Astrocyte of the hippocampus (primary cell): Measurements from ENCODE around the gene PITRM1.
"Not testable (repeated sequence)": the region's sequence is repeated elsewhere in the genome, so short reads cannot be mapped to it uniquely, and the experiment has no call there.

Source experiments
- DNase-seq: peaks from one replicate; pipeline ENCODE4 v3.0.0; 2011; ENCODE audit warnings: low read depth, low spot score

The PITRM1 gene

GRCh38 chr10:3197348-3198003 lies 24.9 kb upstream of the PITRM1 start:
- DNase-seq: peak; percentile 97

GRCh38 chr10:3196958-3197347 lies 24.4 kb upstream of the PITRM1 start:
- peak; percentile 28 for DNase-seq

- no peak for DNase-seq
These were observed 23.9 kb upstream of the PITRM1 start for GRCh38 chr10:3196482-3196881.

GRCh38 chr10:3195726-3196125 lies 23.1 kb upstream of the PITRM1 start:
- no peak for DNase-seq

GRCh38 chr10:3195286-3195685 lies 22.7 kb upstream of the PITRM1 start:
- DNase-seq: no peak

GRCh38 chr10:3194871-3195270 lies 22.3 kb upstream of the PITRM1 start:
- no peak for DNase-seq

GRCh38 chr10:3193751-3194150 lies 21.2 kb upstream of the PITRM1 start:
- no peak for DNase-seq

GRCh38 chr10:3192856-3193635 lies 20.5 kb upstream of the PITRM1 start:
- DNase-seq: peak; percentile 72

GRCh38 chr10:3190817-3191216 lies 18.2 kb upstream of the PITRM1 start:
- DNase-seq: no peak

- not testable (repeated sequence) for DNase-seq
These were observed 14.6 kb upstream of the PITRM1 start for GRCh38 chr10:3187229-3187628.

- no peak for DNase-seq
These were observed 13.8 kb upstream of the PITRM1 start for GRCh38 chr10:3186368-3186767.

GRCh38 chr10:3185386-3185785 lies 12.8 kb upstream of the PITRM1 start:
- no peak for DNase-seq

- no peak for DNase-seq
These were observed 7.9 kb upstream of the PITRM1 start for GRCh38 chr10:3180355-3181025.

GRCh38 chr10:3179174-3179573 lies 6.6 kb upstream of the PITRM1 start:
- DNase-seq: no peak

- no peak for DNase-seq
These were observed 5.5 kb upstream of the PITRM1 start for GRCh38 chr10:3178042-3178441.

GRCh38 chr10:3173171-3173878 lies 743 bp upstream of the PITRM1 start:
- no peak for DNase-seq

GRCh38 chr10:3172081-3172445 lies 519 bp downstream of the PITRM1 start:
- DNase-seq: peak; percentile 68

- not testable (repeated sequence) for DNase-seq
These were observed 1.1 kb downstream of the PITRM1 start for GRCh38 chr10:3171488-3171887.

- DNase-seq: no peak
These were observed 2.9 kb downstream of the PITRM1 start for GRCh38 chr10:3169673-3170072.

GRCh38 chr10:3169271-3169670 lies 3.3 kb downstream of the PITRM1 start:
- no peak for DNase-seq

GRCh38 chr10:3167611-3168330 lies 4.8 kb downstream of the PITRM1 start:
- no peak for DNase-seq
